ENCODE measurements around the gene SENP7.
A peak's percentile ranks its signal among the peaks of the same experiment; 100 is the strongest.
"Not testable (repeated sequence)": the region's sequence is repeated elsewhere in the genome, so short reads cannot be mapped to it uniquely, and the experiment has no call there.

SENP7 gene

DNA sequence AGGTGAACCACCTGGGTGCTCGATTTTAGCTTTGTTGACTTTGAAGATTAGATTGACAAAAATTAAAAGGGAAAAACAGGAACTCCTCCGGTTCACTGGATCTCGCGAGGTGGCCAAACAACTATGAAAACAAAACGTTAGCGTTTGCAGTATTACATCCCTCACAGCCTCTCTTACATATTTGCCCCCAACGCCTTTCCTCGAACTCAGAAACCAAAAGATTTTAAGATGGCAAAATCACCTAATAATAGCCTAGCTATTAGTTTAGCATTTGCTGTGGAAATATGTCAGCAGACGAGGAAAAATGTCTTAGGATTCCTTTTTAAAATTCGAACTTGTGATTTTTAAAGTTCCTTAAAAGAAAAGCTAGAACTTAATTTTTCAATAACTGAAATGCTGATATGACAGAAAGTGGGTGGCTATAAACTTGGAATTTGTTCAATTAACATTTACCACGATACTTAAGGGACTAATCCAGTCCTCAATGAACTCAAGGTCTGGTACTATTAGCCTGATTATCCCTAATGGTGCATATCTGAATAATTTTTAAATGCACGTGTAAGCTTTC, 491 bp upstream of the SENP7 start:
- Histone ChIP-seq H3K36me3 (ENCODE audit: control insufficient read depth, insufficient read depth, low read length) (no peaks in the 10 kb centered on the region), H3K4me1 (ENCODE audit: control insufficient read depth, insufficient read depth, low read length) (no peaks in the 10 kb centered on the region), H3K27me3 (ENCODE audit: control insufficient read depth, insufficient read depth, low read length) (peaks cover 1% of the 10 kb centered on the region), H3K4me3 (ENCODE audit: low read length) (peak overlapping the region; percentile 97), H3K27ac (ENCODE audit: low read depth, low read length) (peak overlapping the region; percentile 95), H3K9ac (ENCODE audit: low read length) (peak overlapping the region; percentile 74)

GRCh38 chr3:101512396-101512645, 691 bp downstream of the SENP7 start:
- Histone ChIP-seq H3K27ac (ENCODE audit: low read depth, low read length) (peak overlapping the region; percentile 95), H3K36me3 (ENCODE audit: control insufficient read depth, insufficient read depth, low read length) (no peaks in the 10 kb centered on the region), H3K4me1 (ENCODE audit: control insufficient read depth, insufficient read depth, low read length) (no peaks in the 10 kb centered on the region), H3K4me3 (ENCODE audit: low read length) (peak overlapping the region; percentile 97), H3K9ac (ENCODE audit: low read length) (peak overlapping the region; percentile 89), H3K27me3 (ENCODE audit: control insufficient read depth, insufficient read depth, low read length) (no peaks in the 10 kb centered on the region)

DNA sequence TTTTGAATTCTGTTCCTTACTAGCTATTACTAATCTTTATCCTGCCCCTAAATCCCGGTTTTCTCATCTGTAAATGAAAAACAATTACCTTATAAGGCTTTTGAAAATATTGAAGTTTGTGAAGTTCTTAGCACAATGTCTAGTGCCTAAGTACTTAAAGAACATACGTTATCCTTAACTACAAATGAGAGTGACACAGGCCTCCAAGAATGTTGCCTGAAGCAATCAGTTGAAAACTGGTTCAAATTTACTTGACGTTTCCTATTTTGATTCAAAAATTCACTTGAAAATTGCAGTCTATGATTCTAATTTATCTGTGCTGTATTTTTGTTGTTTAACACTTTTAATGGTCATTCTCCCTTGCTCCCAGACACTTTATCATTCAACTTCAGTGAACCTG, 3.2 kb downstream of the SENP7 start:
- Histone ChIP-seq H3K27ac (ENCODE audit: low read depth, low read length) (no peak overlapping the region), H3K27me3 (ENCODE audit: control insufficient read depth, insufficient read depth, low read length) (no peaks in the 10 kb centered on the region), H3K4me1 (ENCODE audit: control insufficient read depth, insufficient read depth, low read length) (no peaks in the 10 kb centered on the region), H3K4me3 (ENCODE audit: low read length) (no peak overlapping the region), H3K9ac (ENCODE audit: low read length) (no peak overlapping the region), H3K36me3 (ENCODE audit: control insufficient read depth, insufficient read depth, low read length) (no peaks in the 10 kb centered on the region)

GRCh38 chr3:101509281-101509680, 3.7 kb downstream of the SENP7 start:
- H3K9ac ChIP-seq (ENCODE audit: low read length): no peak overlapping the region
- H3K4me1 ChIP-seq (ENCODE audit: control insufficient read depth, insufficient read depth, low read length): no peaks in the 10 kb centered on the region
- no peaks in the 10 kb centered on the region for H3K27me3 ChIP-seq (ENCODE audit: control insufficient read depth, insufficient read depth, low read length)
- no peak overlapping the region for H3K27ac ChIP-seq (ENCODE audit: low read depth, low read length)
- H3K36me3 ChIP-seq (ENCODE audit: control insufficient read depth, insufficient read depth, low read length): no peaks in the 10 kb centered on the region
- no peak overlapping the region for H3K4me3 ChIP-seq (ENCODE audit: low read length)

DNA sequence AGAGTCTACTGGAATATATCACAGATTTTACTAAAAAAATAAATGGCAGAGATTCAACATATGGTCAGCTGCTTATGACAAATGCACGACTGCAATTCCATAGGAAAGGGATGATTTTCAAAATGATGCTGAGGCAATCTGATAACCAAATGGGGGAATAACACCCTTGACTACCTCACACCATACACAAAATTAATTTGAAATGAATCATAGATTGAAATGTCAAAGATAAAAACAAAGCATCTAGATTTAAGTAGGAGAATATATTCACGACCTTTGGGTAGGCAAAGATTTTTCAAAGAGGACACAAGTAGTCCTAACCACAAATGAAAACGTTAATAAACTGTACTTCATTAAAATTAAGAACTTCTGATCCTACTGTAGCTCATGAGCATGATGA, 11.2 kb downstream of the SENP7 start:
- Histone ChIP-seq H3K4me3 (ENCODE audit: low read length) (no peak overlapping the region), H3K4me1 (ENCODE audit: control insufficient read depth, insufficient read depth, low read length) (no peaks in the 10 kb centered on the region)

DNA sequence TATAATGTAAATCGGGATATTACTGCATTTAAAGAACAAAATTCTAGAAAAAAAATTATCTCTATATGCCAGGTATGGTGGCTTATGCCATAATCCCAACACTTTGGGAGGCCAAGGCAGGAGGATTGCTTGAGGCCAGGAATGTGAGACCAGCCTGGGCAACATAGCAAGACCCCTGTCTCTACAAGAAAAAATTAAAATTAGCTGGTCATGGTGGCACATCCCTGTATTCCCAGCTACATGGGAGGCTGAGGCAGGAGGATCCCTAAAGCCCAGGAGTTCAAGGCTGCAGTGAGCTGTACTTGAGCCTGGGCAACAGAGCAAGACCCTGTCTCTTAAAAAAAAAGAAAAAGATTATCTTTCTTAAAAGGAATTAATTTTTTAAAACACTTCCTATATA, 12.8 kb downstream of the SENP7 start:
- no peaks in the 10 kb centered on the region for H3K36me3 ChIP-seq (ENCODE audit: control insufficient read depth, insufficient read depth, low read length)
- no peaks in the 10 kb centered on the region for H3K27me3 ChIP-seq (ENCODE audit: control insufficient read depth, insufficient read depth, low read length)
- H3K9ac ChIP-seq (ENCODE audit: low read length): no peak overlapping the region
- H3K4me3 ChIP-seq (ENCODE audit: low read length): no peak overlapping the region
- H3K27ac ChIP-seq (ENCODE audit: low read depth, low read length): no peak overlapping the region
- no peaks in the 10 kb centered on the region for H3K4me1 ChIP-seq (ENCODE audit: control insufficient read depth, insufficient read depth, low read length)

More for the DNA sequence above, 11.2 kb downstream of the SENP7 start:
- Histone ChIP-seq H3K36me3 (ENCODE audit: control insufficient read depth, insufficient read depth, low read length) (no peaks in the 10 kb centered on the region), H3K9ac (ENCODE audit: low read length) (no peak overlapping the region), H3K27me3 (ENCODE audit: control insufficient read depth, insufficient read depth, low read length) (no peaks in the 10 kb centered on the region), H3K27ac (ENCODE audit: low read depth, low read length) (no peak overlapping the region)

DNA sequence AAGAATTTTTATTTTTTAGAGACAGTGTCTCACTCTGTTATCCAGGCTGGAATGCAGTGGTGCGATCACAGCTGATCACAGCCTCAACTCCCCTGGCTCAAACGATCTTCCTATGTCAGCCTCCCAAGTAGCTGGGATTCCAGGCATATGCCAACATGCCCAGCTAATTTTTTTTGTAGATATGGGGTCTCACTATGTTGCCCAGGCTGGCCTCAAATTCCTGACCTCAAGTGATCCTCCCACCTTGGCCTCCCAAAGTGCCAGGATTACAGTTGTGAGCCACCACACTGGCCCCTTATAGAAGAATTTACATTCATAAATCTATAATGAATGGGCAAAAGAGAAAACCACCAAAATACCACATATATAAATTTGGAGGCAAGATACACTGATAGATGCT, 15.2 kb downstream of the SENP7 start:
- Histone ChIP-seq H3K27me3 (ENCODE audit: control insufficient read depth, insufficient read depth, low read length) (no peaks in the 10 kb centered on the region), H3K36me3 (ENCODE audit: control insufficient read depth, insufficient read depth, low read length) (no peaks in the 10 kb centered on the region), H3K4me1 (ENCODE audit: control insufficient read depth, insufficient read depth, low read length) (no peaks in the 10 kb centered on the region)

GRCh38 chr3:101495552-101495951, 17.5 kb downstream of the SENP7 start:
- no peaks in the 10 kb centered on the region for H3K4me1 ChIP-seq (ENCODE audit: control insufficient read depth, insufficient read depth, low read length)
- no peak overlapping the region for H3K9ac ChIP-seq (ENCODE audit: low read length)
- H3K27me3 ChIP-seq (ENCODE audit: control insufficient read depth, insufficient read depth, low read length): no peaks in the 10 kb centered on the region
- H3K27ac ChIP-seq (ENCODE audit: low read depth, low read length): no peak overlapping the region
- peaks cover 3% of the 10 kb centered on the region for H3K36me3 ChIP-seq (ENCODE audit: control insufficient read depth, insufficient read depth, low read length)
- H3K4me3 ChIP-seq (ENCODE audit: low read length): no peak overlapping the region

More for the DNA sequence above, 15.2 kb downstream of the SENP7 start:
- Histone ChIP-seq H3K4me3 (ENCODE audit: low read length) (no peak overlapping the region), H3K27ac (ENCODE audit: low read depth, low read length) (no peak overlapping the region), H3K9ac (ENCODE audit: low read length) (no peak overlapping the region)

DNA sequence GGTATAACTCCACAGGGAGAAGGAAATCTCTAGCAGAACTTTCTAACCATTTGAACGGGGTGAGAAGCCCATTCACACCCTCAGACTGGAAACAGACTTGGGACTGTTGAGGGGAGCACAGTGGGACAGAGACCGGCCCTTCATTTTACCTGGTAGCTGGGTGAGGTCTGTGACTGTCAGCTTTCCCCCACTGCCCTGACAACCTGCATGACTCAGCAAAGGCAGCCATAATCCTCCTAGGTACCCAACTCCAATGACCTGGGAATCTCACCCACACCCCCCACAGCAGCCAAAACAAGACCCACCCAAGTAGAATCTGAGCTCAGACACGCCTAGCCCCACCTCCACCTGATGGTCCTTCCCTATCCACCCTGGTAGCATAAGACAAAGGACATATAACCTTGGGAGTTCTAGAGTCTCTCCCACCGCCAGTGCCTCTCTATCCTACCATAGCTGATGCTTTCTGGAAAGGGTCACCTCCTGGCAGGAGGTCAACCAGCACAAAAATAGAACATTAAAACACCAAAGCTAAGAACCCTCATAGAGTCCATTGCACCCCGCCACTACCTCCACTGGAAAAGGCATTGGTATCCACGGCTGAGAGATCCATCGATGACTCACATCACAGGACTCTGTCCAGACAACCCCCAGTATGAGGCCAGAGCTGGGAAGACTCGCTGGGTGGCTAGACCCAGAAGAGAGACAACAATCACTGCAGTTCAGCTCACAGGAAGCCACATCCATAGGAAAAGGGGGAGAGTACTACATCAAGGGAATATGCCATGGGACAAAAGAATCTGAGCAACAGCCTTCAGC, 28.0 kb downstream of the SENP7 start:
- Histone ChIP-seq H3K27ac (ENCODE audit: low read depth, low read length) (no peak overlapping the region), H3K36me3 (ENCODE audit: control insufficient read depth, insufficient read depth, low read length) (no peaks in the 10 kb centered on the region), H3K27me3 (ENCODE audit: control insufficient read depth, insufficient read depth, low read length) (no peaks in the 10 kb centered on the region), H3K4me1 (ENCODE audit: control insufficient read depth, insufficient read depth, low read length) (no peaks in the 10 kb centered on the region), H3K9ac (ENCODE audit: low read length) (no peak overlapping the region), H3K4me3 (ENCODE audit: low read length) (no peak overlapping the region)

GRCh38 chr3:101478980-101479379, 34.0 kb downstream of the SENP7 start:
- Histone ChIP-seq H3K9ac (ENCODE audit: low read length) (no peak overlapping the region), H3K4me3 (ENCODE audit: low read length) (no peak overlapping the region), H3K27me3 (ENCODE audit: control insufficient read depth, insufficient read depth, low read length) (no peaks in the 10 kb centered on the region), H3K36me3 (ENCODE audit: control insufficient read depth, insufficient read depth, low read length) (no peaks in the 10 kb centered on the region), H3K4me1 (ENCODE audit: control insufficient read depth, insufficient read depth, low read length) (no peaks in the 10 kb centered on the region), H3K27ac (ENCODE audit: low read depth, low read length) (no peak overlapping the region)

- not testable (repeated sequence) for H3K4me1 ChIP-seq (ENCODE audit: control insufficient read depth, insufficient read depth, low read length); H3K27ac ChIP-seq (ENCODE audit: low read depth, low read length); H3K36me3 ChIP-seq (ENCODE audit: control insufficient read depth, insufficient read depth, low read length); H3K9ac ChIP-seq (ENCODE audit: low read length); H3K4me3 ChIP-seq (ENCODE audit: low read length); H3K27me3 ChIP-seq (ENCODE audit: control insufficient read depth, insufficient read depth, low read length)
Observed at GRCh38 chr3:101474841-101475552, 38.0 kb downstream of the SENP7 start.

- not testable (repeated sequence) for H3K36me3 ChIP-seq (ENCODE audit: control insufficient read depth, insufficient read depth, low read length); H3K4me3 ChIP-seq (ENCODE audit: low read length)
Observed at GRCh38 chr3:101468676-101469075, 44.3 kb downstream of the SENP7 start.

GRCh38 chr3:101467310-101467663, 45.7 kb downstream of the SENP7 start:
- not testable (repeated sequence) for H3K9ac ChIP-seq (ENCODE audit: low read length); H3K36me3 ChIP-seq (ENCODE audit: control insufficient read depth, insufficient read depth, low read length); H3K27me3 ChIP-seq (ENCODE audit: control insufficient read depth, insufficient read depth, low read length); H3K4me1 ChIP-seq (ENCODE audit: control insufficient read depth, insufficient read depth, low read length); H3K27ac ChIP-seq (ENCODE audit: low read depth, low read length)
- H3K4me3 ChIP-seq (ENCODE audit: low read length): peak overlapping the region; percentile 19

More at GRCh38 chr3:101468676-101469075, 44.3 kb downstream of the SENP7 start:
- not testable (repeated sequence) for H3K4me1 ChIP-seq (ENCODE audit: control insufficient read depth, insufficient read depth, low read length); H3K9ac ChIP-seq (ENCODE audit: low read length); H3K27me3 ChIP-seq (ENCODE audit: control insufficient read depth, insufficient read depth, low read length); H3K27ac ChIP-seq (ENCODE audit: low read depth, low read length)

All from rectal smooth muscle tissue (tissue), 1 donor.